Smooth muscle cell (in vitro differentiated cells): ENCODE results near the gene USP30. TPM values are rescaled to one million over a fixed set of nuclear protein-coding genes. Genes with fewer than 3 reads are reported as not detected.
A peak's percentile ranks its signal among the peaks of the same experiment; 100 is the strongest.

Experiments used
- DNase-seq: peaks from one replicate; lab custom pipeline; 2025; ENCODE audit not compliant: unreplicated experiment; lab: John Stamatoyannopoulos, UW
- H2AFZ ChIP-seq: fragments of 200-600 bp; sonication (generic); 2 replicates; pipeline ENCODE4 v1.6.0; 2016; ENCODE audit warnings: antibody characterized with exemption, low read depth, mild to moderate bottlenecking
- H3F3A ChIP-seq: fragments of 200-600 bp; sonication (generic); 2 replicates; pipeline ENCODE4 v1.6.0; 2017; ENCODE audit warnings: antibody characterized with exemption, low read depth
- H3K27ac ChIP-seq: fragments of 200-600 bp; sonication (generic); 2 replicates; pipeline ENCODE4 v1.5.1; 2016; ENCODE audit warnings: low read depth, mild to moderate bottlenecking
- H3K27me3 ChIP-seq: fragments of 200-600 bp; sonication (generic); 2 replicates; pipeline ENCODE4 v1.6.1; 2016; ENCODE audit warnings: low read depth, mild to moderate bottlenecking
- H3K36me3 ChIP-seq: fragments of 200-600 bp; sonication (generic); 2 replicates; pipeline ENCODE4 v1.5.1; 2016; ENCODE audit warnings: low read depth
- H3K4me1 ChIP-seq: fragments of 200-600 bp; sonication (generic); 2 replicates; pipeline ENCODE4 v1.5.1; 2016; ENCODE audit warnings: low read depth
- H3K4me2 ChIP-seq: fragments of 200-600 bp; sonication (generic); 2 replicates; pipeline ENCODE4 v1.6.0; 2016; ENCODE audit warnings: mild to moderate bottlenecking
- H3K4me3 ChIP-seq: fragments of 200-600 bp; sonication (generic); 2 replicates; pipeline ENCODE4 v1.5.1; 2016; ENCODE audit warnings: mild to moderate bottlenecking
- H3K79me2 ChIP-seq: fragments of 200-600 bp; sonication (generic); 2 replicates; pipeline ENCODE4 v1.6.0; 2016; ENCODE audit warnings: low read depth, mild to moderate bottlenecking
- H3K9ac ChIP-seq: fragments of 200-600 bp; sonication (generic); 2 replicates; pipeline ENCODE4 v1.6.0; 2016; ENCODE audit warnings: low read depth
- H3K9me3 ChIP-seq: fragments of 200-600 bp; sonication (generic); replicated peaks from 2 replicates; pipeline ENCODE4 v1.5.1; 2016; ENCODE audit warnings: low read depth
- H4K20me1 ChIP-seq: fragments of 200-600 bp; sonication (generic); 2 replicates; pipeline ENCODE4 v1.6.0; 2016; ENCODE audit warnings: low read depth
- WGBS: methylation state at CpG from one replicate; pipeline ENCODE4 v1.1.7; 2016; ENCODE audit warnings: low lambda C conversion rate; 5-methylcytosine and 5-hydroxymethylcytosine counted together
- polyA plus RNA-seq: library from polyadenylated mRNA; unstranded; fragments of >200 nt; fragmentation: Nextera tagmentation; extraction: Ambion mirVana; gene quantifications from 2 replicates; pipeline ENCODE4 v1.2.1, GENCODE V29; 2016
- total RNA-seq: library from RNA; depleted of rRNA; stranded (reverse); fragments of >200 nt; gene quantifications from 2 replicates; pipeline ENCODE4 v1.2.3, GENCODE V29; 2014
- TF ChIP-seq, protein P1 (sequence below): fragments of 200-600 bp; sonication (generic); IDR thresholded peaks from 2 replicates; pipeline ENCODE4 v1.5.1; 2017; ENCODE audit warnings: borderline replicate concordance, mild to moderate bottlenecking, antibody characterized with exemption; ENCODE audit not compliant: insufficient read depth, poor library complexity, severe bottlenecking

The USP30 gene
- total and polyA plus RNA-seq, 2 experiments from 2014 or later = 10.3 to 19.9 TPM

- Histone ChIP-seq H3K9ac (no peak overlapping the region), H3K4me2 (no peak overlapping the region), H3K27me3 (peaks cover 12% of the 10 kb centered on the region), H3K4me1 (no peaks in the 10 kb centered on the region), H3K79me2 (no peaks in the 10 kb centered on the region), H3K36me3 (no peaks in the 10 kb centered on the region), H4K20me1 (no peaks in the 10 kb centered on the region), H3K27ac (no peak overlapping the region), H3F3A (no peaks in the 10 kb centered on the region), H3K4me3 (no peak overlapping the region), H2AFZ (no peak overlapping the region), H3K9me3 (no peaks in the 10 kb centered on the region)
- no peak for DNase-seq
- TF ChIP-seq, protein P1, sequence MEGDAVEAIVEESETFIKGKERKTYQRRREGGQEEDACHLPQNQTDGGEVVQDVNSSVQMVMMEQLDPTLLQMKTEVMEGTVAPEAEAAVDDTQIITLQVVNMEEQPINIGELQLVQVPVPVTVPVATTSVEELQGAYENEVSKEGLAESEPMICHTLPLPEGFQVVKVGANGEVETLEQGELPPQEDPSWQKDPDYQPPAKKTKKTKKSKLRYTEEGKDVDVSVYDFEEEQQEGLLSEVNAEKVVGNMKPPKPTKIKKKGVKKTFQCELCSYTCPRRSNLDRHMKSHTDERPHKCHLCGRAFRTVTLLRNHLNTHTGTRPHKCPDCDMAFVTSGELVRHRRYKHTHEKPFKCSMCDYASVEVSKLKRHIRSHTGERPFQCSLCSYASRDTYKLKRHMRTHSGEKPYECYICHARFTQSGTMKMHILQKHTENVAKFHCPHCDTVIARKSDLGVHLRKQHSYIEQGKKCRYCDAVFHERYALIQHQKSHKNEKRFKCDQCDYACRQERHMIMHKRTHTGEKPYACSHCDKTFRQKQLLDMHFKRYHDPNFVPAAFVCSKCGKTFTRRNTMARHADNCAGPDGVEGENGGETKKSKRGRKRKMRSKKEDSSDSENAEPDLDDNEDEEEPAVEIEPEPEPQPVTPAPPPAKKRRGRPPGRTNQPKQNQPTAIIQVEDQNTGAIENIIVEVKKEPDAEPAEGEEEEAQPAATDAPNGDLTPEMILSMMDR = no peak
- WGBS = 81% methylated on average over 6 of the region's 6 CpGs
Observed at GRCh38 chr12:109016978-109017377, 35.4 kb upstream of the USP30 start.

- no peak for DNase-seq
- H3K79me2 ChIP-seq = no peaks in the 10 kb centered on the region
- H3F3A ChIP-seq = no peaks in the 10 kb centered on the region
- H3K27me3 ChIP-seq = peaks cover 6% of the 10 kb centered on the region
- H3K27ac ChIP-seq = no peak overlapping the region
- H3K36me3 ChIP-seq = no peaks in the 10 kb centered on the region
- H3K4me2 ChIP-seq = no peak overlapping the region
- H3K4me3 ChIP-seq = no peak overlapping the region
- H3K4me1 ChIP-seq = no peaks in the 10 kb centered on the region
- H4K20me1 ChIP-seq = no peaks in the 10 kb centered on the region
- TF ChIP-seq, protein P1 = no peak
- 63% methylated on average over 4 of the region's 4 CpGs for WGBS
- no peak overlapping the region for H3K9ac ChIP-seq
- no peaks in the 10 kb centered on the region for H3K9me3 ChIP-seq
- no peak overlapping the region for H2AFZ ChIP-seq
Observed at GRCh38 chr12:109018296-109018695, 34.1 kb upstream of the USP30 start.

GRCh38 chr12:109020146-109020795, 32.1 kb upstream of the USP30 start:
- Histone ChIP-seq H3K79me2 (no peaks in the 10 kb centered on the region), H3K4me3 (no peak overlapping the region), H3K9me3 (no peaks in the 10 kb centered on the region), H3F3A (no peaks in the 10 kb centered on the region), H3K27me3 (peaks cover 6% of the 10 kb centered on the region), H3K4me2 (no peak overlapping the region), H3K4me1 (no peaks in the 10 kb centered on the region), H3K27ac (no peak overlapping the region), H4K20me1 (no peaks in the 10 kb centered on the region), H2AFZ (no peak overlapping the region), H3K9ac (no peak overlapping the region), H3K36me3 (no peaks in the 10 kb centered on the region)
- TF ChIP-seq, protein P1 = no peak
- no peak for DNase-seq
- WGBS = 65% methylated on average over 7 of the region's 7 CpGs

DNA sequence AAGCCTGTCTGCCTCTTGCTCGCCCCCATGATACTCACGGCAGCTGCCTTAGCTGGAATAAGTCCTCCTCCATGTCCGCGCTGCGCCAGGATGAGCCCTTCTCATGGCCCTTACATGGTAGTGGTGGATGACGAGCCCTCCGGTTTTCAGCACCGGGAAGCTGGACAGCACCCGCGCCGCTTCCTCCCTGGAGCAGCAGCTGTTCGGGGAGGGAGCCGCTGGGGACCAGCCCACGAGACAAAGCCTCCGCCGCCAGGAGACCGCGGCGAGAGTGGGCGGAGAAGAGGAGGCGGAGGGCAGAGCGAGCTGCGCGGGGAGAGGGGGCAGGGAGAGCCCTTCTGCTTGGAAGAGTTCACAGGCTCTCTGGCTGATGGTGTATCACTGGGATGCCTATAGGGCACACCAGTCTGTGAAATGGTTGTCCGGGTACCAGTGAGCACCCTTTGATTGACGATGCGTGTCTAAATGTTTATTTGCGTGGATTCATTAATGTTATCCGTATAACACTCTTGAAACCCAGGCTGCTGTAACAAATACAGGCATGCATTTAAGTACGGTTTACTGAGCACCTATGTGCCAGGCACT, 31.5 kb upstream of the USP30 start, which contains the start of gene SVOP:
Gene SVOP, minus strand, starts transcription at position 273 of the 585 bp plus-strand sequence. Its CDS starts 200 bp downstream, at position 73.
- 7% methylated on average over 30 of the region's 30 CpGs for WGBS
- DNase-seq = peak; percentile 69
- Histone ChIP-seq H4K20me1 (no peaks in the 10 kb centered on the region), H2AFZ (no peak within 1 kb of the TSS), H3K27me3 (peaks cover 6% of the 10 kb centered on the region), H3K36me3 (no peaks in the 10 kb centered on the region), H3K27ac (no peak within 1 kb of the TSS), H3K9me3 (no peaks in the 10 kb centered on the region), H3F3A (no peaks in the 10 kb centered on the region), H3K4me2 (peak within 1 kb of the TSS; percentile 82), H3K9ac (no peak within 1 kb of the TSS), H3K79me2 (no peaks in the 10 kb centered on the region), H3K4me3 (peak within 1 kb of the TSS; percentile 34), H3K4me1 (no peaks in the 10 kb centered on the region)
- TF ChIP-seq, protein P1 = no peak
